Hematopoietic multipotent progenitor cell treated with erythropoietin and hydrocortisone succinate and interleukin-3 and kit ligand, for 4 days (in vitro differentiated cells): Measurements from ENCODE around the gene C11orf86.
"Not testable (repeated sequence)": the region's sequence is repeated elsewhere in the genome, so short reads cannot be mapped to it uniquely, and the experiment has no call there.

ENCODE experiments used
- DNase-seq: peaks from one replicate; pipeline ENCODE4 v3.0.0-alpha.2; 2015

C11orf86 gene, protein sequence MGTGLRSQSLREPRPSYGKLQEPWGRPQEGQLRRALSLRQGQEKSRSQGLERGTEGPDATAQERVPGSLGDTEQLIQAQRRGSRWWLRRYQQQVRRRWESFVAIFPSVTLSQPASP

DNA sequence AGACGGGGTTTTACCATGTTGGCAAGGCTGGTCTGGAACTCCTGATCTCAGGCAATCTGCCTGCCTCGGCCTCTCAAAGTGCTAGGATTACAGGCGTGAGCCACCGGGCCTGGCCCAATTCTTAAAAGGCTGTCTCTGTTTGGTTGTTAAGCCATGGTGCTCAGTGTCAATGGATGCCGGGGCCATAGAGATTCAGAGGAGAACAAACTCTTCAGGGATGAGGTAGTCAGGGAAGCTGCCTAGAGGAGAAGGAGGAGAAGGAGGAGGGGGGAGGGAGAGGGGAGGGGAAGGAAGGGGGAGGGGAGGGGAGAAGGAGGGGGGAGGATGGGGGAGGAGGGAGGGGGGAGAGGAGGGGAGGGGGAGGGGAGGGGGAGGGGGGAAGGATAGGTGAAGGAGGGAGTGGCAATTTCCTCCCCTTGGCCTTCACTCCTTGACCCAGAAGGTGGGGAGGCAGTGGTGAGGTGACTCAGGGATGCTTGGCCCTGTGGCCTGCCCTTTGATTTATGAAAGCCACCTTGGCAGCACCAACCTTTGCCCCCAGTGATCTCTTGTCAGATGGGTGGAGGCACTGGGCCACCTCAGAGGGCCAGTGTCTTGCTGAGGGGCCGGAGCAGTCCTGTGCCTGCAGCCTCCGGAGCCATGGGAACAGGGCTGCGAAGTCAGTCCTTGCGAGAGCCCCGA lies at the start of gene C11orf86:
Gene C11orf86, plus strand, starts transcription at position 581 of the 681 bp plus-strand sequence. Its CDS starts 59 bp downstream, at position 640.
- DNase-seq = no peak

DNA sequence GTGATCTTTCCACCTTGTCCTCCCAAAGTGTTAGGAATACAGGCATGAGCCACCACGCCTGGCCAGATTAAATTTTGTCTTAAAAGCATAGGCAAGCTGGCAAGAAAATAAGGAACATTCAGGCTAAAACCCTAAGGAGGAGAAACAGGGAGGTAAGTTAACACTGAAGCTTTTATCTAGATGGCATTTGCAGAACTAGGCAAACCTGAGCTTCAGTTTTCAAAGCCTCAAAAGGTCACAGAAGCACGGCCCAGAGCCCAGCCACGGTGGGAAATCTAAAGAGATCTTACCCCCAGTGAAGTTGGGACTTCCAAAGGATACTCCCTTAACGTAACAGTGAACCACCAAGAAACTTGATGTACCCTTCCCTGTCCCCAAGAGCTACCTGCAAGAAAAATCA lies 45.4 kb upstream of the C11orf86 start:
- no peak for DNase-seq

DNA sequence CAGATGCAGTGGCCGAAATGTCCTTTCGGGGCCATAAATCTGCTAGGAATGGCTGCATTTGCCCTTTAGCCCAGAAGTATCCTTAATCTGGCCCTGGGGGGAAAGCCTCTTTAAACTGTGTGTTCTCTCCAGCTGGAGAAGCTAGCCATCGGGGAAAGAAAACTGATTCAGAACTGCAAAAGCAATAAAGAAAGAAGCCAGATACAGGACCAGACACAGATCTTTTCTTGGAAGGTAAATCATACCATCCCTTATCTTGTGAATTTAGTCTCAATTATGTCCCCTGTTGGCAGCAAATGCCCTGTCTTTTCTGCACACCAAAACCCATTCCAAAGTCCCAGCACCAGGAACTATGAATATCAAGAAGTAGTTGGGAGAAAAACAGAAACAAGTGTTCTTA lies 42.6 kb upstream of the C11orf86 start:
- no peak for DNase-seq

DNA sequence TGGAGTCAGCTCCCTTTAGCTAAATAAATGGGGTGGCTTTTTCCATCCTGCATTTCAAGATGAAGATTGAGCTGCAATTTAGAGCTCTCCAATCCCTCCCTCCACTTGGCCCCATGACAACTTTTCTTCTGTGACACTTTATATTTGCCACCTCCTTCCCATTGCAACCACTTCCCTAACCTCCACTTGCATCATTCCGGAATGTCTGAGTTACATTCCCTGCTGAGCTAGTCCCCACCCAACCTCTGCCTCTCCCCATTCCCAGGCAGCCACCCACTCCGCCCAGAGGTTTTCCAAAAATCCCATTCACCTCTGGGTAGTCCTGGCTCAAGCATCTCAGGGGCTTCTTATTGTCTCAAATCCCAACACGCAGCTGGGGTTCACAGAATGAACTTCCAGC lies 41.6 kb upstream of the C11orf86 start:
- no peak for DNase-seq

DNA sequence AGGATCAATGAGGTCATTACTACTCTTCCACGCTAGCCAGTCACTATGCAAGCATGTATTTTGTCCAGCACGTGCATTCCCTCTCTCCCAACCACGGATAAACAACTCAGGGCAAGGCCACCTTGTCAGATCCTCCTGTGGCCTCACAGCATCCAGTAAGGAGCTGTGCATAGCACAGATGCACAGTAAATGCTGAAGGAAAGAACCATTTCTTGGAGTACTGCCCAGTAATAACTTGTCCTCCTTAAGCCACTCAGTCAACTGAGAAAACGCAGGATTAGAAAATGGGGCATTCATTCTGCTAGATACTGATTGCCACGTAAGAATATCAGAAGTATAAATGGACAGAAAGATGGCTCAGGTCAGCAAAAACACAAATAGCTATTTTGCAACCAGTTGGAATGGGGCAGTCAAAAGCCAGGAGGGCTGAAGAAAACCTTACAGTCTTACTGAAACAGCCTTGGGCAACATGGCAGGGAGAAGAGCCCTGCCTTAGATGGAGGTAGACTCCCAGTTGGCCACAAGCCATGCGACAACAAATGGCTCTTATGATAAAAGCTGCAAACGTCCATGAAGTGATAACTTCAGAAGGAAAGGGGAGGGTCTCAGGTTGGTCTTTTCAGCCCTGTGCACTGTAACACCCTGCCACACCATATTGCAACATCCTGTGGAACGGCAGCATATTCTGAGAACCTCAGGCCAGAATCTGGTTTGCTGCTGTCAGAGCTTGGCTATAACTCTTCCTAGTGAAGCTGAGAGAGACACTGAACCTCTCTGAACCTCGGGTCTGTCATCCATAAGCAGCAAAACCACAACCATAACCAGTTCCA lies 39.9 kb upstream of the C11orf86 start:
- peak; percentile 84 for DNase-seq

DNA sequence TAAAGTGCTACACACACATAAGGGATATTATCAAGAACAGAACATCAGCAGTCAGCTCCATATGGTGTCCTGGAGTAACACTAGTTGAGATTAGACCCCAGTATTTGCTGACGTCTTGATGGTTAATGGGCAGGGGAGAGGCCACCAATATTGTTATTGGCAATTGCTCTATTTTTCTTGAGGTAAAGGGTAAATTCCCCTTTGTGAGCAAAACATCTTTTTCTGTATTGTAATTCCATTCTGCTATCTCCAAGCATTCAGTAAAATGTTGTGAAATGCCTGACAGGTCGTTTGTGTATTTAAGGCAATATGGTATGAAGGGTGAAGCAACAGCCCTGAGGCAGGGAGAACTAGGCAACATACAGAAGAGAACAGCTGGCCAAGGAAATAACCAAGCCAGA lies 38.8 kb upstream of the C11orf86 start:
- DNase-seq = no peak

DNA sequence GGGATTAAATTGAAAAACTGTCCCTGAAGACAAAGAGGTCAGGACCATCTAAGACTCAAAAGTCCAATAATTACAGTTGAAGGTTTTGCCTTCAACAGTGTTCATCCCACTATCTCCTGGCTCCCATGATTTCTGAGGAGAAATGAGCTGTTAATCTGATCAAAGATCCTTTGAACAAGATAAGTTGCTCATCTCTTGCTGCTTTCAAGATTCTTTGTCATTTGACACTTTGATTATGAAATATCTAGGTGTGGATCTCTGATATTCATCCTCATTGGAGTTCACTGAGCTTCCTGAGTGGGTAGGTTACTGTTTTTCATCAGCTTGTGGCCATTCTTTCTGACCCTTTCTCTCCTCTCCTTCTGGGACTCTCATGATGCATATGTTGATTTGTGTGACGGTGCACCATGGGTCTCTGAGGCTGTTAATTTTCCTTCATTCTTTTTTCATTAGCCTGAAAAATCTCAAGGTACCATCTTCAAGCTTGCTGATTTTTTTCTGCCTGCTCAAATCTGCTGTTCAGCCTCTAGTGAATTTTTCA lies 37.8 kb upstream of the C11orf86 start:
- no peak for DNase-seq

DNA sequence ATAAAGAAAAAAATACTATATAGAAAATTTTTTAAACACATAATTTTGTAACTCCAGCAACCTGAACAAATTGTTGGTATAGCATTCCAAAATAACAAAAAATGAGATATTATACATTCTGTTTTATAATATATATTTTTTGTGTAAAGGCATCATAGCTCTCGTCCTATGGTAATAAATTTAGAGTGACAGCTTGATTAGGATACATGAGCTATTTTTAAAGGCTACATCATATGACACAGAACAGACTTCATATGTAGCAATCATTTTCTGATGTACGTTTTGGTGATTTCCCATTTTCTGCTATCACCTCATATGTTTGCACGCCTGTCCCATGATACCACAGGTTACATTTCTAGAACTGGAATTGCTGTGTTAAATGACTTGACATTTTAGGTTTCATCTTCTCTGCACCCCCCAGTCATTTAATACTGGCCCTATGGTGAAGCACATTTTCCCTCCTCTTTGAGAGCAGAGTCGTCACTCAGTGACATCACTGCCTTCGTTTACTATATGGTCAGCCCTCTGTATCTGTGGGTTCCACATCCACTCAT lies 36.4 kb upstream of the C11orf86 start:
- DNase-seq = no peak

DNA sequence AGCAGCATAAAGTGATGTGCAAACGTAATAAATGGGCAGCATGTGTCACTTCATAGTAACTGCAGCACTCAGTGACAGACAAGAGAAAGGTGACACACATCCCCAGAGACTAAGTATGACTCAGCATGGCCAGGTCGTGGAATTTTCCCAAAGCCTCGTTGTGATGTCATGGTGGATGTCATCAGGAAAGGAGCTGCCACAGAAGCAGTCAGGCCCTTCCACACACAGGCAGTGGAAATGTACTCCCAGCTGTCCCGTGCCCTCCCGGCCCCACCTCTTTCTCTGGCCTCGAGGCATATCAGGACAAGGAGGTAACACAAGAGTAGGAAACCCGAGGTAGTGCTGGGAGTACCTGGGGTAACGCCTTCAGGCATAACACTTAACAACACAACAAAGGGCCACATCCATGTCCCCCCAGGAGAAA lies 25.0 kb upstream of the C11orf86 start:
- DNase-seq = no peak

DNA sequence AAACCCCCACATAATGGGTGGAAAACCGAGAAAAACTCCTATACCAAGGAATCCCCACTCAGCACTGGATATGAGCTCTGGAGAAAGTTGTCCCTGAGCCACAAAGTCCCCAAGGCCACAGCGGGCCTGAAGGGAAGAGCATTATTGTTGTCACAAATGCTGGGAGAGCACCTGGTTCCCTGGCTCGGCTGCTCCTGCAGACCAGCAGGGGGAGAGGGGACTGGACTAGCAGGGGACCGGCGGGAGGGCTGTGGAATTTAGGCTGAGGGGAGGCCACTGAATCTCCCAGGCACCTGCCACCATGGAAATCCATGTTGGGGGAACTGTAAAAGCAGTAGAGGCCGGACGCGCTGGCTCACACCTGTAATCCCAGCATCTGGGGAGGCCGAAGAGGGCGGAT lies 24.0 kb upstream of the C11orf86 start:
- no peak for DNase-seq

DNA sequence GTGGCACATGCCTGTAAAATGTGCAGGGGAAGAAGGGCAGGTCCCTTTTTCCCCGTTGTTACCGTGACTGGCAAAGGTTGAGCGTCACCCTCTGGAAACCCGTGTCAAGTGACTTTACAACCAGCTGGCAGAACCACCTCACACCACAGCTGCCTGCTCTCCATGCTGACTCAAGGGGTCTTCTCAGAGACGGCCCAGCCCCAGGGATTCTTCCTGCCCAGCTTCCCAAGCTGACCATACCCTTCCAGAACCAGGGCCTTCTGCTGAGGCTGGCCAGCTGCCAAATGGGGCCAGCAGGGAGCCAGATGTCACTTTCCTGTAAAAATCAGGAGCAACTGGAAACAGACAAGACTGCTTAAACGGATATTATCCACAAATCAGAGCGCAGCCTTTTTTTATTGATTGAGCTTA lies 23.2 kb upstream of the C11orf86 start:
- DNase-seq = no peak

DNA sequence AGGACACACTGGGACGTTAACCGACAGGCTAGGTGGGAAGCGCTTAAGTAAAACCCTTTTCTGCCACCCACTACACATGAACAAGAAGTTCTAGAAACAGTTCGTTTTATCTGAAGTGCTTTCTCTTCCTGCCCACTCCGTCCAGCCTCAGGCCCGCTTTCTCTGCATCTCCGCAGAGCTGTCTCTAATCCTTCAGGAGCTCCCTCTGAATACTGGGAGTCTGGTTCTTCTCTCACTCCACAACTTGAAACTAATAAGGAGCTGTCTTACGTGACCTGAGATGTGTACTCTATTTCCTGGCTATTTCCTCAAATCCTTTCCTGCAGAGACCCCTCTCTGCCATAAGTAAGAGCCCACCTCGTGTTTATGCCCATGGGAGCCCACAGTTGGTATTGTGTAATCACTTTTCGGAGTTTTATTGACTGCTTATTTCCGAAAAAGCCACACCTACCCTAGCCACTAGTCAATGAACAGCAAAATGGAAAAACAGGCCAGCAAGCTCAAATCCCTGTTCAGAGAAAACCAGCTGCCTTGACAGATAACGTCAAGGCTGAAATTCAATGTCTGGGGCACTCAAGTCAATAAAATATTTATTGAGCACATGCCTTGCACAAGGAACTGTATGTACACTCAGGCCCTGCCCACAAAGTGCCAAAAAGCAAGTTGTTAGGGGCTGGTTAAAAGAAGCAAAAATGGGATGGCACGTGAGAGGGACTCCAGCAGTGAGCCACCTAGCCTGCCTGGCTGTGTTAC lies 21.8 kb upstream of the C11orf86 start:
- DNase-seq = no peak

DNA sequence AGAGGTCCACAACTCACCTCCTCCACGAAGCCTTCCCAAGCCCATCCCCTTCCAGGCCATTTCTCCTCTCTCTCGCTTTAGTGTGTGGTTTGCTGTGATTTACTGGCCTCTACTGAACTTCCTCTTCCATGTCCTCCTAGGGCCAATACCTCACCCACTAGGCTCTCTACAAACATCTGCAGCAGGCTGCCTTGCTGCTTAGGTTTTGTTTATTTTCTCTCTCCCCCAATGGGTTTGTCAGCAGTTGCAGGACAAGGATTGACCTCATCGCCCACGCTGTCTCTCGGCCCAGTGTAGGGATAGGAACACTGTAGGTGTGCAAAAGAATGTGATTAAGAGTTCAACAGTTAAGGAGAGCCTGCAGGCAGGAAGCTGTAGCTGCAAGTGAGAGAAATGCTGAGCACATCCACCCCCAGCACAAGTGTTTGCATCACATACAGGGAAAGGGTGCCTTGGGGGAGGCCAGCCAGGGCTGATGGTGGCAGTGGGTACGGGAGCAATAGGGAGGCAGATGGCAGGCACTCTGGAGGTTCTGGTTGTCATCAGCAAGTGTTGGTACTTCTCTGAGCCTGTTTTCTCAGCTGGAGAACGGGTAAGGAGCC lies 18.3 kb upstream of the C11orf86 start:
- DNase-seq = peak; percentile 46

DNA sequence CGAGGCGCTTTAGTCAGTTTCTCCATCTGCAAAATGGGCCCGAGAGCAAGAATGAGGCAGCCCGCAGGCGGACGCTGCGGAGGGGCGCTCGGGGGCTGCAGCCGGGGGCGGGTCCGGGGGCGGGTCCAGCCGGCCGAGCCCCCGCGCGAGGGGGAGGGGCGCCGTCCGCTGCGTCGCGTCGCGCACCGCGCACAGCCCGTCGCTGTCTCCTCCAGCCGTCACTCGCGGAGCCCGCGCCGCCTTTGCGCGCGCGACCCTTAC lies 17.2 kb upstream of the C11orf86 start:
- no peak for DNase-seq

DNA sequence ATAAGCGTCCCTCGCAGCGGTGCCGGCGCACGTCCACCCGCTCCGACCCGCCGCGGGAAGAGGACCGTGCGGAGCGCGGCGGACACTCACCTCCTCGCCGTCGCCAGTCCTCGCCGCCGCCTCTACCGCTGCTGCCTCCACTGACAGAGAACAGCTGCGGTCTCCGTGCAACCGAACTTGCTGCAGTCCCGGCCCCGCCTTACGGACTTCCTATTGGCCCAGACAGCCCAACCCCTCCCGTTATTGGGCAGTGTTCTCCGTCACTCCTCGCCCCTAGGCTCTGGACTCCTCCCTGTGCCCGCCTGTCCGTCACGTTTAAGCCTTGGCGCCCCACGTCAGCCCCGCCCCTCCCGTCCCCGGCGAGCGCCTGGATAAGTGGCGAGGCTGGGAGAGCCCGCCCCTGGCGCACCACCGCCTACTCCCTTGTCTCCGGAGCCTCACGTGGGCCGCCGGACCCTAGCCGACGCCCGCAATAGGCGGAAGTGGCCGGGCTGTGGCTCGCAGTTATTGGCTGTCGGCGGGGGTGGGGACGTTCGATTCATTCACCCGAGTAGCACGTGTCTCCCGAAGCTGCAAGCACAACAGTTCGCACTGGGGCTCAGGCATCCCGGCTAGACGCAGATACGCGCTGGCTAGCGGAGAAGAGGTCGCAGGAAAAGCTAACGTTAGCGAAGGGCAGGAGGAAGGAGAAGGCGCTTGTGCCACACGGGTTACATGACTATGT lies 16.7 kb upstream of the C11orf86 start, which contains the start of gene PC:
Gene PC, minus strand, starts transcription at position 152 of the 724 bp plus-strand sequence. CDS start 86,224 bp downstream, outside the sequence.
- DNase-seq = peak; percentile 99

DNA sequence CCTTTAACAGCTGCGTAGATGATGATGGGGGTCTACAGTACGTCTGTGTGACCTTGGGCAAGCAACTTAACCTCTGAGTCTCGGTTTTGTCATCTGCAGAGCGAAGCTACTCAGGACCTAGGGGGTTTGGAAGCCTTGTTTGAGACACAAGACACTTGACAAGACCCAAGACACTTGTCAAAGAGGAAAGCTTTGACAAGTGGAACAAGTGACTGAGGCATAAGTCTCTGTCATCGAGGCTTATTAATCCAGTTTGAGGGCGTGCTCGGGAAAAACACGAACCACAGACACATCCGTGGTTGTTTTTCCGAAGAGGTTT lies 16.2 kb upstream of the C11orf86 start:
- no peak for DNase-seq

DNA sequence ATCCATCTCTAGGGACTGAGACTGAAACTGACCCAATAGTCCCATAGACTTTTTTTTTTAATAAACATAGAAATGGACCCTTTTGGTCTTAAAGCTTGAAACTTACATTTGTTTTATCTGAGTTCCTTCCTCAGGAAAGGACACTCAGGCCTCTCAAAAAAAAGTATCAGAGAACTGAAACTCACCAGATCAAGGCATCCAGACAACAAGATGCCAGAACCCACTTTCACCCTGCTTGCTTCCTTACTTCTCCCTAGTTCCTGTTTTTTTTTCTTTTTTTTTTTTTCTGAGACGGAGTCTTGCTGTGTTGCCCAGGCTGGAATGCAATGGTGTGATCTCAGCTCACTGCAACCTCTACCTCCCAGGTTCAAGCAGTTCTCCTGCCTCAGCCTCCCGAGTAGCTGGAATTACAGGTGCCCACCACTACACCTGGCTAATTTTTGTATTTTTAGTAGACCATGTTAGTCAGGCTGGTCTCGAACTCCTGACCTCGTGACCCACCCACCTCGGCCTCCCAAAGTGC lies 13.4 kb upstream of the C11orf86 start:
- not testable (repeated sequence) for DNase-seq

DNA sequence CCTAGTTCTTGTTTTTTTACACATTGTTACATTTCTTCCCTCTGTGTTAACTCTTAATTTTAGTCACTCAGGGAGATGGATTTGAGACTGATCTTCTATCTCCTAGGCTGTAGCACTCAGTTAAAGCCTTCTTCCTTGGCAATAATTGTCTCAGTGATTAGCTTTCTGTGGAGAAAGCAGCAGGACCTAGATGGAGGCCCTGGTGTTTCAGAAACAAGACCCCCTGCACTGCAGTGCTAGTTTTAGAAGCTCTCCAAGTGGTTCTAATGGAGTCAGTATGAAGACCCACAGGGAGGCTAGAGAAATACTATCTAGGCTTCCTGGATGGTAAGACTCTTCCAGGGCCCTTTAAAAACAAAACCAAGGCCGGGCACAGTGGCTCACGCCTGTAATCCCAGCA lies 12.9 kb upstream of the C11orf86 start:
- no peak for DNase-seq

DNA sequence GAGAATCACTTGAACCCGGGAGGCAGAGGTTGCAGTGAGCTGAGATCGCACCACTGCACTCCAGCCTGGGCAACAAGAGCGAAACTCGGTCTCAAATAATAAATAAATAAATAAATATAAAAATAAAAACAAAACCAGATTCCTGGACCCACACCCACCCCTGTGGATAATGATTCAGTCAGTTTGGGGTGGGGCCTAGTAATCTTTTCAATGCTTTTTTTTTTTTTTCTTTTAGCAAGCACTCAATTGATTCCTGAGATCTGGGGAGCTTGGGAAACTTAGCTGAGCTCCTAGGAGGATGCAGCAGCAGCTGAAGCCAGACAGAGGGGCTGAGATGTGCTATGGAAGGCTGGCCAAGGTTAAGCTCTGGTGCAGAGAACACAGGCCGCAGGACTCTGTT lies 12.3 kb upstream of the C11orf86 start:
- DNase-seq = no peak

DNA sequence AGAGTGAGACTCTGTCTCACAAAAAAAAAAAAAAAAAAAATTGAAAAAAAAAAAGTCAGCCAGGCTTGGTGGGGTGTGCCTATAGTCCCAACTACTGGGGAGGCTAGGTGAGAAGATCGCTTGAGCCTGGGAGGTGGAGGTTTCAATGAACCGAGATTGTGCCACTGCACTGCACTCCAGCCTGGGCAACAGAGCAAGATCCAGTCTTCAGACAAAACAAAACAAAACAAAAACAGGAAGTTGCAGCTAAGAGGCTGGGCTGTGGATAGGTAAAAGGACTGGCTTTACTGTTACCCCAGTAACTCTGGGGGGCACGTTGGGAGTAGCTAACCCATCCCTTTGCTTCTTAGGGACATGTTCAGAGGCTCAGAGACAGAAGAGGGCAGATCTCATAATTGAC lies 10.6 kb upstream of the C11orf86 start:
- DNase-seq = no peak

DNA sequence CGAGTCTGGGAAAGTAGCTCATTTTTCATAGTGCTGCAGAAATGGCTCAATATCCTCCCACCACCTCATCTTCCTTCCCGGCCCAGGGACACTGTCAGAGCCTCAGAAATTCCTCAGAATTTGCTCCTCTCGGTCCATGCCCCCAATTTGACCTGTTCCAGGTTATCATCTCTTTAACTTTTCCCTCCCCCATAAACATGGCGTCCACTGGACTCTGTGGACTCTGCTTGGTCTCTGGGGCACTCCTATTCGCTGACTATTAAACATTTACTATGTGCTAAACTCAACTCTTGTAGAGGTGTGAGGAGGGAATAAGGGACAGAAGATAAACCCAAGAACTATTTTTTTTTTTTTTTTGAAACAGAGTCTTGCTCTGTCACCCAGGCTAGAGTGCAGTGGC lies 8.8 kb upstream of the C11orf86 start:
- no peak for DNase-seq
